ENCODE data around the gene CCDC39.
A peak's percentile ranks its signal among the peaks of the same experiment; 100 is the strongest.
"Not testable (repeated sequence)": the region's sequence is repeated elsewhere in the genome, so short reads cannot be mapped to it uniquely, and the experiment has no call there.

The CCDC39 gene

GRCh38 chr3:180624714-180625113 lies 54.6 kb downstream of the CCDC39 start:
- ChIA-PET POLR2A (no interaction called here), CTCF (no interaction called here)
- Histone ChIP-seq H3K4me3 (ENCODE audit: low read depth, low read length) (no peak overlapping the region), H3K4me1 (ENCODE audit: control insufficient read depth, insufficient read depth, low read length) (no peaks in the 10 kb centered on the region), H3K9me3 (ENCODE audit: control insufficient read depth, insufficient read depth, low read depth, low read length) (no peaks in the 10 kb centered on the region), H3K36me3 (ENCODE audit: control insufficient read depth in 2 of 2, insufficient read depth in 1 of 2, low read length in 2 of 2) (peaks cover 0 to 23% of the 10 kb centered on the region in 2 experiments; a peak in 1 of 3 replicates), H3K27ac (ENCODE audit: extremely low read depth, low read depth, low read length) (no peak overlapping the region)
- TF ChIP-seq ZNF174 (tag by site-specific recombination; IDR thresholded peaks at IDR 0.05) (no peak), KLF8 (tag by site-specific recombination; IDR thresholded peaks at IDR 0.05) (no peak), RBAK (tag by site-specific recombination; IDR thresholded peaks at IDR 0.05) (no peak)

GRCh38 chr3:180619723-180620122 lies 59.6 kb downstream of the CCDC39 start:
- ChIA-PET CTCF (interaction anchor here (0.7 kb wide), 1 partner anchor 1174 kb away, joined by 5 read pairs; no protein-coding TSS in a partner anchor), POLR2A (no interaction called here)
- no peak overlapping the region for H3K4me3 ChIP-seq (ENCODE audit: low read depth, low read length)
- H3K27ac ChIP-seq (ENCODE audit: extremely low read depth, low read depth, low read length): no peak overlapping the region
- no peaks in the 10 kb centered on the region for H3K9me3 ChIP-seq (ENCODE audit: control insufficient read depth, insufficient read depth, low read depth, low read length)
- TF ChIP-seq PRDM4 (tag by site-specific recombination; IDR thresholded peaks at IDR 0.05) (no peak), ZNF18 (tag by site-specific recombination; IDR thresholded peaks at IDR 0.05) (no peak), ZNF670 (tag by site-specific recombination; IDR thresholded peaks at IDR 0.05; ENCODE audit: low read depth) (no peak), ZNF629 (tag by site-specific recombination; IDR thresholded peaks at IDR 0.05) (no peak)
- peaks cover 0 to 18% of the 10 kb centered on the region in 2 experiments; a peak in 1 of 3 replicates for H3K36me3 ChIP-seq (ENCODE audit: control insufficient read depth in 2 of 2, insufficient read depth in 1 of 2, low read length in 2 of 2)
- no peaks in the 10 kb centered on the region for H3K4me1 ChIP-seq (ENCODE audit: control insufficient read depth, insufficient read depth, low read length)

GRCh38 chr3:180618563-180618962 lies 60.7 kb downstream of the CCDC39 start:
- H3K27ac ChIP-seq (ENCODE audit: extremely low read depth, low read depth, low read length); POLR2A ChIA-PET; H3K9me3 ChIP-seq (ENCODE audit: control insufficient read depth, insufficient read depth, low read depth, low read length); H3K4me3 ChIP-seq (ENCODE audit: low read depth, low read length); H3K4me1 ChIP-seq (ENCODE audit: control insufficient read depth, insufficient read depth, low read length); CTCF ChIA-PET: not testable (repeated sequence)
- H3K36me3 ChIP-seq (ENCODE audit: control insufficient read depth in 2 of 2, insufficient read depth in 1 of 2, low read length in 2 of 2): peaks cover 0 to 24% of the 10 kb centered on the region in 2 experiments; a peak in 1 of 3 replicates
- TF ChIP-seq ZNF280D (tag by site-specific recombination; IDR thresholded peaks at IDR 0.05) (peak; percentile 79; the same call in 1 of the 2 replicates), ZNF146 (tag by site-specific recombination; IDR thresholded peaks at IDR 0.05) (peak; percentile 84)

- no peak overlapping the region for H3K27ac ChIP-seq (ENCODE audit: extremely low read depth, low read depth, low read length)
- no peaks in the 10 kb centered on the region for H3K4me1 ChIP-seq (ENCODE audit: control insufficient read depth, insufficient read depth, low read length)
- ChIA-PET POLR2A (no interaction called here), CTCF (no interaction called here)
- no peaks in the 10 kb centered on the region for H3K9me3 ChIP-seq (ENCODE audit: control insufficient read depth, insufficient read depth, low read depth, low read length)
- H3K4me3 ChIP-seq (ENCODE audit: low read depth, low read length): no peak overlapping the region
- H3K36me3 ChIP-seq (ENCODE audit: control insufficient read depth in 2 of 2, insufficient read depth in 1 of 2, low read length in 2 of 2): peaks cover 0 to 39% of the 10 kb centered on the region in 2 experiments; a peak in 2 of 3 replicates
- no peak for TF ChIP-seq ZNF211 (tag by site-specific recombination; IDR thresholded peaks at IDR 0.05; ENCODE audit: low read depth)
- TF ChIP-seq ZNF624 (tag by site-specific recombination; IDR thresholded peaks at IDR 0.05): no peak
- TF ChIP-seq ZNF510 (tag by site-specific recombination; IDR thresholded peaks at IDR 0.05; ENCODE audit: insufficient replicate concordance): no peak
- TF ChIP-seq ZBTB10 (tag by site-specific recombination; IDR thresholded peaks at IDR 0.05): no peak
- TF ChIP-seq GLIS1 (tag by site-specific recombination; IDR thresholded peaks at IDR 0.05): no peak
- TF ChIP-seq ZNF621 (tag by site-specific recombination; IDR thresholded peaks at IDR 0.05): no peak
- no peak for TF ChIP-seq ZNF140 (tag by site-specific recombination; IDR thresholded peaks at IDR 0.05)
- TF ChIP-seq ZNF513 (tag by site-specific recombination; IDR thresholded peaks at IDR 0.05): no peak
Observed at GRCh38 chr3:180617049-180617448, 62.2 kb downstream of the CCDC39 start.

All from HEK293 (cell line).